GM19468 (cell line): Measurements from ENCODE around the gene C19orf12.
"Not testable (repeated sequence)": the region's sequence is repeated elsewhere in the genome, so short reads cannot be mapped to it uniquely, and the experiment has no call there.

Experiments used
- ATAC-seq: cut with Tn5 transposase; IDR thresholded peaks from one replicate; pipeline ENCODE4 v1.9.1; 2021; ENCODE audit warnings: mild to moderate bottlenecking, moderate library complexity, moderate number of reproducible peaks; ENCODE audit not compliant: unreplicated experiment; ENCODE audit errors: extremely low read depth

C19orf12 gene

DNA sequence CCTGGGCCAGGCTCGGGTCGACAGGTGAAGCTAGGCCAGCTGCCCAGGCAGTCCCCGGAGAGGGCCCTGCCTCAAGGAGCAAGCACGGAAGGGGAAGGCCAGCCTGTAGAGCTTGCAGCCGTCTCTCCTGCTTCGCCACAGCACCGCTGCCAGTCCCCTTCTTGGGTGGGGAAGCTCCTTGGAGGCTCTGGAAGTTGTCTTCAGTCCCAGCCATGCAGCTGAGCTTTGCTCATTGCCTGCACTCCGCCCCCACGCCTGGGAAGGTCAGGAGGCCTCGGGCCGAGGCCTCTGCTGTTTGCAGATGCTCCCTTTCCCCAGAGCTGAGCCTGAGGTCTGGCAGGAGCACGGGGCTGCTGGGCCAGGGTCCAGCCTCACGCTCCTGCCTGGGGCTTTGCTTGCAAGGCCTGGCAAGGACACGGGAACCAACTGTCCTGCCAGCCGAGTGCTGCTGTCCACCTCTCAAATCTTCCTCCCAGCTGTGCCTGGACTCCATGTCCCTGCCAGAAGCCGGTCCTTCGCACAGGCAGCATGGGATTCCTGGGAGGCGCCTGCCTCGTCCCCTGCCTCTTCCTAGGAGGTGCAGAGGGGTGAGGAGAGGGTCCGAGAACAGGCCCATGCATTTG is 36.5 kb downstream of the C19orf12 start:
- ATAC-seq: no peak

DNA sequence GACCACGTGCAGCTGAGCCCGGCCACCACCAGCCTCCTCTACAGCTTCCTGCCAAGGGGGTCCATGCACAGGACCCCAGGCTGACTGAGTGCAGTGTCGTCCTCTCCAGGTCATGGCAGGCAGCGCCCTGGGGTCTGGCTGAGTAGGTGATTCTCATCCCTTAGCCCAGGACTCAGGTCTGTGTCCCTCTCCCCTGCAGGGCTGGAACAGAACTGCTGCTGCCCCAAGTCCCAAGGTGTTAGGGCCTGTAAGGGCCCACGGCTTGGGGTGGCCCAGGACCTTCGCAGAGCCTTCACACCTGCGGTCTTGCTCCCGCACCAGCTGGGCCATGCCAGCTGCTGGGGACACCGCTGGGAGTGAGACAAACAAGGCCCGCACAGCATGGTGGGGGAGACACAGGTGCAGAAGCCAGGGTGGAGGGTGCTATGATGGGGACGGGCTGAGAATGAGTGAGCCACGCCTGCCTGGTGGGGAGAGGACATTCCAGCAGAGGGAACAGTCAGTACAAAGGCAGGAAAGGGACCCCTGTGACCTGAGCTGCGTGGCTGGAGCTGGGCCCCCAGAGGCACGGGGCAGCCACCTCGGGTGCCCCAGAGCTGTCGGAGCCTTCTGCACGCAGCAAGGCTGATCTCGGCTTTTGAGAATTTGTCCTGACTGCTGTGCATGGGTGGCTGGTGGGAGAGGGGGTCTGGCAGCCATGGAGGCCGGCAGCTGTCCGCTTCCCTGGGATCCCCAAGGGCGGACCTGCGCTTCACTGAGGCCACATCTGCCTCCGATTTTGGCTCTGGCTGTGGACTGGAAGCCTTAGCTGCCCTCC is 37.9 kb downstream of the C19orf12 start:
- ATAC-seq: no peak

DNA sequence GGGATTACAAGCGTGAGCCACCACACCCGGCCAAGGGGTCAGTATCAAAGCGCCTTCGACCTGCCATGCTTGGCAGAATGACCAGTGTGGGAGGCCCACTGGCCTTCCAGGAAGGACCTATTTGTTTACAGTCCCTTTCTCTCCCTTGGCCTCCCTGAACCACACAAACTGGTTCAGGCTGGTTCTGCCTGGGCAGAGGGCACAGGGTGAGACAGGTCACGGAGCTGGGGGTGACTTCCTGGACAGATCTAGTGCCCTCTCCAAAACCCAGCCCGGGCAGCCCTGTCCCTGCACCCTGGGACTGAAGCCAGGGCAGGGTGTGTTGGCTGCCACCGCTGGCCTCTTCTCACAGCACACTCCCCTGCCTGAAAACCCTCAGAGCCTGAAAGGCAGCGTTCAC is 38.5 kb downstream of the C19orf12 start:
- ATAC-seq: no peak

DNA sequence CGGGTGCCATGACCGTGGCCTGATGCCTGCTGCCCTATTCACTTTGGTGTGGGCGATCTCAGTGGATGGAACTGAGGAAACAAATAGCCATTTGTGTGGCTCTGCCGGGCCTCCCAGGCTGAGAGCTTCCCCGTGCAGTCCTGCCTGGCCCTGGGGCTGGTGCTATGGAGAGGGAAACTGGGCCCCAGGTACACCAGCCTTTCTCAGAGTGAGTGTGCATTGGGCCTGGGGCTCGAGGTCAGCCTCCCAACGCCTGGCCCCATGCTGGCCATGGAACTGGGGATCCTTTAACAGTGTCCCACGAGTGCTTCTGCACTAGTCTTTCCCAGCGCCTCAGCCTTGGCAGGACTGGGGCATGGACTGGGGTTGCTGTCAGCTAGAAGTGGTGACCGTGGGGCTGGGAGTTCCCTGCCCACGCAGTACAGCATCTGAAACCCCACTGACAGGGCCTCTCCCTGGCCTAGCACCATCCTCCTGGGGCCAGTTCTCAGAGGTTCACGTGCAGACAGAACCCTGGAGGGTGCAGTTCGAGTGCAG is 39.3 kb downstream of the C19orf12 start:
- ATAC-seq: no peak

DNA sequence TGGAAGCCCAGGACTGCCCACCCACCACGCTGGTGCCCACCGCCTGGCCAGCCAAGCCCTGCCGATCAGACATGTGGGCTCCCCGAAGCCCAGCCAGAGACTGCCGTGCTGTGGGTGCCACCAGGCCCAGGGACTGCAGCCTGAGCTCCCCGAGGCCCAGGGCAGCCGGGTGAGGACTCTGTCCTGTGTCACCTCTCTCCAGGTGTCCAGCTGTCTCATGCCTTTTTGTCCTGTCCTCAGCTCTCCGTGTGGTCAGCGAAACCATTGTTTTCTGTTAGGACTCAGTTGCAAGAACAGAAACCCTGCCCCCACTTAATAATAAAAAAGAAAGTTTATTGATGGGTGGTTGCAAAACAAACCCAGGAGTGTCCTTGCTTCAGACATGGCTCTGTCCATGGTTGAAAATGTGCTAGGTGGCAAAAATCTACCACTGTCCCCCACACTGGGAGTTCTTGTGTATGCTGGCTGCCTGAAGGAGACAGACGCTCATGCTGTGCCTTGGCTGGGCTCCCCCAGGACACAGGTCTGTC is 39.9 kb downstream of the C19orf12 start:
- ATAC-seq: no peak

DNA sequence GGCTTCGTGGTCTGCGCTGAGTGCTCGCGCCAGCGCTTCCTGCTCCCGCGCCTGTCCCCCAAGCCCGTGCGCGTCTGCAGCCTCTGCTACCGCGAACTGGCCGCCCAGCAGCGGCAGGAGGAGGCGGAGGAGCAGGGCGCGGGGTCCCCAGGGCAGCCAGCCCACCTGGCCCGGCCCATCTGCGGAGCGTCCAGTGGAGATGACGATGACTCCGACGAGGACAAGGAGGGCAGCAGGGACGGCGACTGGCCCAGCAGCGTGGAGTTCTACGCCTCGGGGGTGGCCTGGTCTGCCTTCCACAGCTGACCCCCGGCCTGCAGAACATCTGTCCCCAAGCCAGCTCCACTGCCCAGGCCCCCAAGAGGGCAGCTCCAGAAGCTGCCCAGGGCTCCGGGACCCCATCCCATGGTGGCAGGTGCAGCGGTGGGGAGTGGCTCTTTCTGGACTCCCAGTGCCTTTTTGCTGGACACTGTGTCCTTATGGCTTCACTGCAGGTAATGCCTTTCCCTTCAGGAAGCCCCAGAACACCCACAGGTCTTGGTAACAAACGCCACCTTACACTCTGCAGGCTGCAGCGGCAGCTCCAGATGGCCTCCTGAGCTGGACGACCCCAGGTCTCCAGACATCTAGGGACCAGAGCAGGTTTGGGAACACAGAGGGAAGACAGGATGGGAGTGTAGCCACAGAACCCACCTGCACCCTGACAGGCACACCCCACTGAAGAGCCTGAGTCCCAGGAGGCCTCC is 40.5 kb downstream of the C19orf12 start:
- no peak for ATAC-seq

DNA sequence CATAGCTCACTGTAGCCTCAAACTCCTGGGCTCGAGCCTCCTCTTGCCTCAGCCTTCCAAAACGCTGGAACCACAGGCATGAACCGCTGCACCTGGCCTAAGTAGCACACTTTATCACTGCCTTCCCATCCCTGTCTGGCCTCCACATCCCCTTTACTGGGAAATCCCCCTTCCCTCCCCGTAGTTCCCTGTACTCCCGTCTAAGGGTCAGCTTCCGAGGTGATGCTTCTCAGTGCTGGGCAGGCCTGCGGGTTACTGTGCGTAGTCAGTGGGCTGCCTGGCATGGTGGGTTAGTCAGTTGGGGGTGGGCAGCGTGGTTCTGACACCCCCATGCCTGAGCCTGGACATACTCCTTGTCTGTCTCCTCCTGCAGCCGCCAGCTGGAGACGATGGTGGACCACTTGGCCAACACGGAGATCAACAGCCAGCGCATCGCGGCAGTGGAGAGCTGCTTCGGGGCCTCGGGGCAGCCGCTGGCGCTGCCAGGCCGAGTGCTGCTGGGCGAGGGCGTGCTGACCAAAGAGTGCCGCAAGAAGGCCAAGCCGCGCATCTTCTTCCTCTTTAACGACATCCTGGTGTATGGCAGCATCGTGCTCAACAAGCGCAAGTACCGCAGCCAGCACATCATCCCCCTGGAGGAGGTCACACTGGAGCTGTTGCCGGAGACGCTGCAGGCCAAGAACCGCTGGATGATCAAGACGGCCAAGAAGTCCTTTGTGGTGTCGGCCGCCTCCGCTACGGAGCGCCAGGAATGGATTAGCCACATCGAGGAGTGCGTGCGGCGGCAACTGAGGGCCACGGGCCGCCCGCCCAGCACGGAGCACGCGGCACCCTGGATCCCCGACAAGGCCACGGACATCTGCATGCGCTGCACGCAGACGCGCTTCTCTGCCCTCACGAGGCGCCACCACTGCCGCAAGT is 41.4 kb downstream of the C19orf12 start:
- no peak for ATAC-seq

DNA sequence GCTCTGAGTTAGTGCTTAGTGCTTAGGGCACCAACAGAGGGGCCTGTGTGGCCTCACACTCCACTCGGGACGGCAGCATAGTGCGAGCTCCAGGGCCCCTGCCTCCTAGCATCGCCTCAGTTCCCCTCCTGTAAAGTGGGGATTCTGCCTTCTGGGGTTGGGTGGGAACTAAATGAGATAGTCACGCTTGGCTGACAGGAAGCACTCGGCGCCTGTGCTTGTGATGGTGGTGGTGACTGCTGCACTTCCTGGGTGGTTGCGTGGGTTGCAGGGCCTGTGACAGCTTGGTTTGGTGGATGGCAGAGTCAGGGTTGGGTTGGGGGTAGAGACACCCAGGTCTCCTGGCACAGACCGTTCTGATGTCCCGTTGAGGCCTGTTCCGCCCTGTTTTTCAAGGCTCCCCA is 42.1 kb downstream of the C19orf12 start:
- no peak for ATAC-seq

DNA sequence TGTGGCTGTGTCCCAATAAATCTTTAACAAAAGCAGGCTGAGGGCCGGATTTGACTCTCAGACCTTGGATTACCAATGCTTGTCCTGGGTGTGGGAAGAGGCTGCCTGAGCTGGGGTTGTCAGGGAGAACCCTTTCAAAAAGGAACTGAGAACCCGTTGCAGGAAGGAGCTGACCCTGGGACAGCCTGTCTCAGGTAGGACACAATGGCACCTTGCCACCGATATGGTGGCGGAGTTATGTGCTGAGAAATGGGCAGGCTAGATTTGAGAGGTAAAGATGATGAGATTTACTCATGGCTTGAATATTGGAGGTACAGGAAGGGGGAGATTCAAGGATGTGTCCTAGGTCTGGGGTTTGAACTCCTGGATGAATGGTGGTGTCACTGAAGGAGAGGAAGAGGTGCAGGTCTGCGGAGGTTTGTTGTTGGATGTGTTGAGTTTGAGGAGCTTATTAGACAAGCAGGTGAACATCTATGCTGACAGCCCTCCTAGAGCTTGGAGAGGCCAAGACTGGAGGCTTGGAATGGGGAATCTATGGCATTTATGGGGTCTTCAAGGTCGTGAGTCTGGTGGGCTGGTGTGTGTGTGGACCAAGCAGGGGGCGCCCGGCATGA is 42.6 kb downstream of the C19orf12 start:
- ATAC-seq: no peak

DNA sequence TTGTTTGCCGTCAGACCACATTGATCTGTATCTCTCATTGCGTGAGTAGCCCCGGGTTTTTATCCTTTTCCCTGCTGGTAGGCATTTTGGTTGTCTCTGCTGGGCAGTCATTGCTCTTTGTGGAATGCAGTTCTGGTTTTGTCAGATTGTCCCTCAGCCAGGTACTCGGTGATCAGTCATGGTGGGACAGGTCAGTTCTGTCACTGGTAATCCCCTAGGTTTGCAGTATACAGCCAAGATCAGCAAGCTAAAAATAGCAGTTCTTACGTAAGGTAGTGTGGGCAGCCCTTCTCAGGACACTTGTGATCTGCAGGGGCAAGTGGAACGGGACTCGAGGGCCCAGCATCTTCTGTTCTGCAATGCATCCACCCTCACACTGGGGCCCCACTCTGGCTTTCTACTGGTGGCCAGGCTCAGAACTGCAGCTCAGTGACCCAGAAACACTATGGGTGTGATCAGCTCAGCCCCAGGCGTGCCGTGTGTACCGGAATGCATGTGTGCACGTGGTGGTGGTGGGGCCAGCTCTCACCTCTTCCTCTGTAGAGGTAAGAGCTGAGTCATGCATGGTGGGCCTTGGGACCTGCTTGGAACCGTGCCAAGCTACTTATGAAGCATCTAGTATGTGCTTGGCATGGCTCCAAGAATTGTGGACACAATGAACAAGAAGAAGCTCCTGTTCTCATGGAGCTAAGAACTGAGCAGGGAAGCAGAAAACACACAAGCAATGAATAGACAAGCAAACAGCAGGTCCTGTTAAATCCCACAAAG is 43.5 kb downstream of the C19orf12 start:
- peak; percentile 63 for ATAC-seq

DNA sequence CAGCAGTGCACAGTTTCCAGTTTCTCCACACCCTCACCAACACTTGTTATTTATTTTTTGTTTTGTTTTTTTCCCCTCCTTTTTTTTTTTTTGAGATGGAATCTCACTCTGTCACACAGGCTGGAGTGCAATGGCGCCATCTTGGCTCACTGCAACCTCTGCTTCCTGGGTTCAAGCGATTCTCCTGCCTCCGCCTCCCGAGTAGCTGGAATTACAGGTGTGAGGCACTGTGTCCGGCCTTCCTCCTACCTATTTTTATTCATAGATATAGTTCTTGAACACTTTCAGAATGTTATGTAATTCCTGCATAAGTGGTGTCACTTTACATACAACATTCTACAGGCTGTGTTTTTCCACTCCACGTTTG is 44.1 kb downstream of the C19orf12 start:
- ATAC-seq: not testable (repeated sequence)

DNA sequence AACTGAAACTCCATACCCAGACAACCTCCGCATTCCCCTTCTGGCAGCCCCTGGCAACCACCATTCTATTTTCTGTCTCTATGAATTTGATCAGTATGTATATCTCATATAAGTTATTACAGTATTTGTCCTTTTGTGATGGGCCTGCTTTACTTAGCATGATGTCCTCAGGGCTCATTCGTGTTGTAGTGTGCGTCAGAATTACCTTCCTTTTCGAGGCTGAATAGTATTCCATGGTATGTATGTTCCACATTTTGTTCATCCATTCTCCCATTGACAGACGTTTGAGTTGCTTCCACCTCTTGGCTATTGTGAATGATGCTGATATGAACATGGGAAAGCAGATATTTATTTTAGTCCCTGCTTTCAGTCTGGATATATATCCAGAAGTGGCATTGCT is 44.8 kb downstream of the C19orf12 start:
- no peak for ATAC-seq

DNA sequence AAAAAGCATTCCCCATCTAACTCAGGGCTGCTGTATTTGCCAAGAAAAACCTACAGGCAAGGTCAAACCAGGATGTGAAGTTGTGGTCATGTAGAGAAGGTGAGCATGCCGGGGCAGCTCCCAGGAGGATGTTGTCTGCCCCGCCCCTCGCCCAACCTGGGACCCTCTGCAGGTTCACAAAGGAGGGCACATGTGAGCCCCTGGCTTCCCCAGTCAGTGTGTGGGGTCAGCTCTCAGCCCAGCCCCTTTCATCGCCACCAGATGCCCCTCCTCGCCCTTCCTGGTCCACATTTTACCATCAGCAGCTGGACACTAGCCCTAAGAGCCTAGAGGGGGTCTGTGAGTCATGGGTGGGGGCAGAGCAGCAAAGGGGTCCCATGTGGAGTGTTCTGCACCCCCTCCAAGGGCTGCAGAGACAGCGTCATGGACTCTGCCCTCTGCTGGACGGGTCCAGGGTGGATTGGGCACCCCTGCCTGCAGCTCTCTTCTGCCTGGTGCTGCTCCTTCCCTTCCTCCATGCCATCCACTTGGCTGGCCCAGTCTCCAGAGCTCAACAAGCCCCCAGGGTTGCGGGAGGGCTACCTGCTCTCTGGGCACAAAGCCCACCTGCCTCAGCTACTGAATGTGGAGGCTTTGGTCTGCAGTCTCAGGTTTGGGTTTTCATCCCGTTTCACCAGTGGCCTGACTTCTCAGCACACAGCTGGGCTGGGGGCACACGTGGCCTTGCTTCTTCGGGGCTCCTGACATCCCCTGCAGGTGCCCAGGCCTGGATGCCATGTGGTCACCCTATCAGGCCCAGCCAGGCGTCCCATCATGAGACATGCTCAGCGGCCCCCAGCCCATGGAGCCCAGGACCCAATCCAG is 46.1 kb downstream of the C19orf12 start:
- no peak for ATAC-seq

DNA sequence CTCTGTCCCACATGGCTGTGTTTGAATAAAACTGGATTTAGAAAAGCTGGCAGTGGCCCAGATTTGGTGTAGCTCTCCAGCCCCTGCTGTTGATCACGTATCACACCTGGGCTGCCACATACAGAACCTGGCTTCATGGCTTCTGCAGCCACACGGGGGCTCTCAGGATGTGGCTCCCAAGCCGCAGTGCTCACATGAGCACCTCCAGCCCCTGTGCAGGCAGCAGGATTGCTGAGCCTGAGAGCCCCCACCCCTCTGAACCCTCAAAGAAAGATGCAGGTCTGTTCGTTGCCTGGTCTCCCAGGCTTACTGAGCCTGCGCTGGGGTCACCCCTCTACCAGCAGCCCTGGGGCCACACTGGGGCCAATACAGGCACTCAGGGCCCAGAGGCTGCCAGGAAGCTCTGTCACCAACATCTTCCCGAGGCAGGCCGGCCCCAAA is 47.1 kb downstream of the C19orf12 start:
- ATAC-seq: no peak

DNA sequence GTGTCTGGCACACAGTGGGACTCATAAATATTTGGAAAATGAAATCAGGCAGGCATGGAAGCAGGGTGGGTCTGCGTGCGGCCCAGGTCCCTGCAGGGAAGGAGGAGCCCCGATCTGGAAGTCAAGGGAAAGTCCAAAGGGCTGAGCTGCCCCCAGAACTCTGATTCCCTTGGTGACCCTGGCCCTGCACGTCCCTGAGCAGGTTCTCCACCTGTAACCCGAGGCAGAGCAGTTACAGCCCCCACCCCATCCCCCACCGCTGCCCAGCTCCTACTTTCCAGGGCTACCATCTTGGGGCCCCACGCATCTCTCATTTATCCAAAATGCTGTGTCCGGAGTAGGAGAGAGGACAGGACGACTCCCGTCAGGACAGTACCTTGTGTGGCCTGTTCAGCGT is 47.7 kb downstream of the C19orf12 start:
- no peak for ATAC-seq

DNA sequence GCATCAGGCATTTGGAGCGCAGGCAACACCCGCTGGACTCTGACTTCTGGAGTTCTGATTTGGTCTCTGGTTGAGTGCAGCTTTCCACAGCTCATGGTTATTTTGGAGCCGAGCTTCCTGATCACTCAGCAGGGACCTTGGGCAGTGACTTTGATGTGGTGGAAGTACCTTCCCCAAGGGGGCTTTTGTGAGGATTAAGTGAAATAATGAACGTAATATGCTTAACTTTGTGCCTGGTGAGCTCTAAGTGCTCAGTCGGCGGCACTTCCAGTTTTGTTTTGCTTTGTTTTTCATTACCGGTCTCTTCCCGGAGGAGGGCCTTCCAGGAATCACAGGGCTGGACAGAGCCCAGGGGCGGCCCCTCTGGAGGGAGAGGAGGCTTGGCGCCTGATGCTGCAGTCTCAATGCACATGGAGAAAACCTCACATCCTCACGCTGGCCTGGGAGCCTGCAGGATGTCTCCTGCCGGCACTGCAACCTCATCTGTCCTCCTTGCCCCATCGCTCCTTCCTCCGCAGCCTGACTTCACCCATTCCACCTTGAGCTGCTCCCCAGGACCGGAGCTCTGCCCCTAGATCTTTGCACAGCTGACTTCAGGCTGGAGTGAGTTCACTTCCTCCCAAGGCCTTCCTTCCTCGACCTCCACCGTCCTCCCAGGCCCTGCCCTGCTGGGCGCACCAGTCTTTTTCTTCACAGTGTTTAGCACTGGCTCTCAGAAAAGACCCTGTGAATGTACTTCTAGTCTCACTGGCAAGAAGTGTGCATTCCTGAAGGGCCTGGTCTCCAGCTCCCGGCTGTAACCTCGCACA is 48.3 kb downstream of the C19orf12 start:
- no peak for ATAC-seq
